ENCODE results near the gene PRLH.

PRLH gene

GRCh38 chr2:237539681-237540080 is 26.7 kb upstream of the PRLH start:
- no peak for DNase-seq (ENCODE audit: low read depth)

DNA sequence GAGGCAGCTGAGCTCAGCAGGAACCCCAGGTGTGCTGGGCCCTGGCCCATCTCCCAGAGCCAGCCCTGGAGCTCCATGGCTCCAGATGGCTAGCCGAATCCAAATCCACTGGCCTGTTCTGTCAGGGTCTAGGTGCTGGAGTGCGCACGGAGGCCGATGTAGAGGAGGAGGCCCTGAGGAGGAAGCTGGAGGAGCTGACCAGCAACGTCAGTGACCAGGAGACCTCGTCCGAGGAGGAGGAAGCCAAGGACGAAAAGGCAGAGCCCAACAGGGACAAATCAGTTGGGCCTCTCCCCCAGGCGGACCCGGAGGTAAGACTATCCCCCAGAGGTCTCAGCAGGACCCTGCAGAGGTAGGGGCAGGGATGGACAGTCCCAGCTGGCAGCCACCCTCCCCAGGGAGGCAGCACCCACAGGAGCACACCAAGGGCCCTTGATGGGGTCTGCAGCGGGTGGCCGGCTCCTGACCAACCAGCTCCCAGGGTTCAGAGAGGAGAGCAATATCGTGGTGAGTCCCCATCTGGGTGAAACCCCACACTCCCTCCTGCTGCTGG is 26.1 kb upstream of the PRLH start:
- no peak for DNase-seq (ENCODE audit: low read depth)

DNA sequence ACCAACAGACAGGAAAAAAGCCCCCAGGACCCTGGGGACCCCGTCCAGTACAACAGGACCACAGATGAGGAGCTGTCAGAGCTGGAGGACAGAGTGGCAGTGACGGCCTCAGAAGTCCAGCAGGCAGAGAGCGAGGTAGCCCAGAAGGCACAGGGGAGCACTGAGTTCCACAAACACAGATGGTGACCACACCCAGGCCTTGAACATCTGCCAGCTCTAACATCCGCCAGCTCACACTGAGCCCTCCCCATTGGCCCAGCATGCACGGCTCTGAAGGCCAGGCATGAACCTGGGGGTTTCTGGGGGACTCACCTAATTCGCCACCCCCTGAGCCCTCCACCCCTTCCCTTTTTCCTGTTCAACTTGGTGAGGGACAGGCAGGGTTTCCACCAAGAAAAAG is 25.6 kb upstream of the PRLH start:
- DNase-seq (ENCODE audit: low read depth): no peak

- DNase-seq (ENCODE audit: low read depth): no peak
These were observed 25.1 kb upstream of the PRLH start for GRCh38 chr2:237541243-237541642.

- DNase-seq (ENCODE audit: low read depth): no peak
These were observed 24.2 kb upstream of the PRLH start for GRCh38 chr2:237542001-237542704.

DNA sequence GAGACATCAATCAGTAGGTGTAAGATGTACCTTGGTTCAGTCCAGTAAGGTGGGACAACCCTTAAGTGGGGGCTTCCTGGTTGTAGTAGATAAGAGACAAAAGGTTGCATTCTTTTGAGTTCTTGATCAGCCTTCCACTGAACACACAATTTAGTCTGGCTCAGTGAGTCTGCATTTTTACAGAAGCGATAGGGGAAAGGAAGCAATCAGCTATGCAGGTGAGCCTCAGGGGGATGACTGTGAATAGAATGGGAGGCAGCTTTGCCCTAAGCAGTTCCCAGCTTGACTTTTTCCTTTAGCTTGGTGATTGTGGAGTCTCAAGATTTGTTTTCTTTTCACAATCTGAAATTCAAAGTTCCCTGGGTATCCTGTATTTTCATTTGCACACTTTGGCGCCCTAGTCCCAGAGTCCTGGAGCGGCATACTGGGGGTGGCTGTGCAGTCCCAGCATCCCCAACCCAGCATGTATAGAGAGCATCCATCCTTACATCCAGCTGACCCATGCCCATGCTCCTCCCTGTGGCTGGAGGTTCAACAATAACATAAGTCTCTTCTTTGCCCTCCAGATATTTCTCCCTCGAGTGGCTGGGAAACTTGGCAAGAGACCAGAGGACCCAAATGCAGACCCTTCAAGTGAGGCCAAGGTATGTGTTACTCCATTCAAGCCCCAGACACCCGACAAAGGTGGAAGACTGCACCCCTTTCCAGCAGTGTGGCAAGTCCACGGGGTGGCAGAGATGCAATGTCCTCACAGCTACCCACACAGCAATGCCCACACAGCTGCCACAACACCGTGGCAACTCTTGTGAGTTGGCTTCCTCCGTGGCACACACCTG is 20.1 kb upstream of the PRLH start:
- DNase-seq (ENCODE audit: low read depth): no peak

GRCh38 chr2:237546876-237547395 is 19.4 kb upstream of the PRLH start:
- no peak for DNase-seq (ENCODE audit: low read depth)

DNA sequence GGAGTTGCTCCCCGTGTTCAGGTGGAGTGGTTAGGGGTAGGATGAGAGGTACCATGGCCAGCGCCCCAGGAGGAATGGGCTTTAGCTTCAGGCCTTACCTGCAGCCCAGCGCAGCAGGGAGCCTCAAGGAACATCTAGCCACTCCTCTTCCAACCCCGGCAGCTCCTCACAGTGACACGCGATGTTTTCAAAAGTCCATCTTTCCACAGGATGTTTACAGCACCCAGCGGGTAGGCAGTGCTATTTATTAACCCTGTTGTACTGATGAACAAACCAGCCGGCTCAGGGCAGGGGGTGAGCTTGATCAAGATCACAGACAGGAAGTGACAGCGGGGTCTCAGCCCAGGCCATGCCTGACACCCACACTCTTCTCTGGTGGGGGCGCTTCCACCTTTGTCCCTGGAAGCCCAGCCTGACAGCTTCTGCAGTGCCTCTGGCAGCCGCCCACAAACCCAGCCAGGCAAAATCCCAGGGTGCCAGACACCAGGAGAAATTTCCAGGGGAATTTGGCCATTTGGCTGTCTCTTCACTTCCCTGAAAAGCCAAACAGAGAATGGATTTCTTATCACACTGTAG is 18.4 kb upstream of the PRLH start:
- no peak for DNase-seq (ENCODE audit: low read depth)

DNA sequence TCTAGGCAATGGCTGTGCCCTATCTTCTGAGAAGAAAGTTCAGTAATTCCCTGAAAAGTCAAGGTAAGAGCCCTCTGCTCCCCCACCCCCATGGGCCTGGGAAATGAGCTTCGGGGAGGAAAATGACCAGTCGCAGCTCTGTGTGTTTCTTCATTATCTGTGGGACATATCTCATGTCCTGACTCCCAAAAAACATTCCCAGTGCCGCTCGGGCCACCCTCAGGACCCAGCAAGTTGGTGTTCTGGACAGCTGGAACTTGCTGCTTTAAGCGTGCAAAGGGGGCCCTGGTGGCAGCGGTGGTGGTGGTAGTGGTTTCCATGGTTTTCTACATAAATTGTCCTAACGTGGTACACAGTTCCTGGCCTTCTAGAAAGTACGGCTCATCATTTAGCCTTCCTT is 17.2 kb upstream of the PRLH start:
- DNase-seq (ENCODE audit: low read depth): no peak

GRCh38 chr2:237549643-237550415 is 16.5 kb upstream of the PRLH start:
- no peak for DNase-seq (ENCODE audit: low read depth)

GRCh38 chr2:237551071-237551574 is 15.3 kb upstream of the PRLH start:
- no peak for DNase-seq (ENCODE audit: low read depth)

GRCh38 chr2:237552908-237553307 is 13.5 kb upstream of the PRLH start:
- DNase-seq (ENCODE audit: low read depth): no peak

GRCh38 chr2:237553948-237554347 is 12.4 kb upstream of the PRLH start:
- no peak for DNase-seq (ENCODE audit: low read depth)

DNA sequence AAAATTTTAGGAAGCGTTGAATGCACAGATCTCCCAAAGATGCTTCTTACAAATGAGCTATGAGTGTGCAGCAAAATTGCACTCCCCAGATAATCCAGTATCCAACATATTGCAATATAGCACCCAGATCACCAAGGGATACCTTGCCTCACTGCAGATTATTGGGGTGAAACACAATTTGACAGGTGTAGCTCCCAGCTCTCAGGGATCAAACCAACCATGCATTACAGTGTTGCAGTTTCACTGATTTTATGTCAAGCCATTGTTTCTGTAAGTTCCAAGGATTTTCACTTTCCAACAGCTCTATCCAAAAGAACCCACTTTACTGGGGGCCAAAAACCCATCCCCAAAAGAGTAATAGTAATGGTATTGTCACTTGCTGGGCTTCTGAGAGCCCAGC is 10.8 kb upstream of the PRLH start:
- DNase-seq (ENCODE audit: low read depth): no peak

DNA sequence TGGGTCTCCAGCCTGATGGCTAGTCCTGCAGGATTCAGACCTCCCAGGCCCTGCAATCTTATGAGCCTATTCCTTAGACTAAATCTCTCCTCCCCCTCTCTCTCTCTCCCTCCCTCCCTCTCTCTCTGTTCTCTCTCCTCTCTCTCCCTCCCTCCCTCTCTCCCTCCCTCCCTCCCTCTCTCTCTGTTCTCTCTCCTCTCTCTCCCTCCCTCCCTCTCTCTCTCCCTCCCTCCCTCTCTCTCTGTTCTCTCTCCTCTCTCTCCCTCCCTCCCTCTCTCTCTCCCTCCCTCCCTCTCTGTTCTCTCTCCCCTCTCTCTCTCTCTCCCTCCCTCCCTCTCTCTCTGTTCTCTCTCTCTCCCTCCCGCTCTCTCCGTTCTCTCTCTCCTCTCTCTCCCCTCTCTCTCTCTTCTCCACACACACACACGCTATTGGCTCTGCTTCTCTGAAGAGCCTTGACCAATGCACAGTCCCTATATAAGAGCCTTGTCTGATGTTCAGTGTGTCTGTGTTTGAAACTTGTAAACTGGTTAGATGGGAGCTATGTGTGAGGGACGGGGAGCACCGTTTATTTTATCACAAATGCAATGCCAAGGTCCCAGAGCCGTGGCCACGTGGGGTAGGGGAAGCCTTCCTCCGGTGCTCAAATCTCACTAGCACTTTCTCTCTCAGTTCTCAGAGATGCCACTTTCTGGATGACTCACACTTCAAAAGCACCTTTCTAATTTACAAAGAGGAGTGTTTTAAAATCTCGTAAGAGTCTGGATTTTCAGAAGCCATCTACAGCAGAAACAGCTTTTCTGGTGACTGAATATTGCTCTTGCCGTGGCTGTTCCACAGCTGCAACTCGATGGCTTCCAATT is 9.4 kb upstream of the PRLH start:
- DNase-seq (ENCODE audit: low read depth): no peak

DNA sequence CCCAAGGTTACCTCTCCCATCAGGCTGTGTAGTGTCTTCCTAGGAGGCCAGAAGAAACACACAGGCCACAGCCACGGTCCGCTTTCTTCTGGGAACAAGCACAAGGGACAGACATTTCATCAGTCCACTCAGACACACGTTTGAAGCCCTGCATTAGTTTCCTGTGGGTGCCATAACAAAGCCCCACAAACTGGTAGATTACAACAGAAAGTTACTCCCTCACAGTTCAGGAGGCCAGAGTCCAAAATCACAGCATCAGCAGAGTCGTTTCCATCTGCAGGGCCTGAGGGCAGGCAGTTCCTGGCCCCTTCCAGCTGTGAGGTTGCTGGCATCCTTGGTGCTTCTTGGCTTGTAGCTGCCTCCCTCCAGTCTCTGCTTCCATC is 8.8 kb upstream of the PRLH start:
- no peak for DNase-seq (ENCODE audit: low read depth)

DNA sequence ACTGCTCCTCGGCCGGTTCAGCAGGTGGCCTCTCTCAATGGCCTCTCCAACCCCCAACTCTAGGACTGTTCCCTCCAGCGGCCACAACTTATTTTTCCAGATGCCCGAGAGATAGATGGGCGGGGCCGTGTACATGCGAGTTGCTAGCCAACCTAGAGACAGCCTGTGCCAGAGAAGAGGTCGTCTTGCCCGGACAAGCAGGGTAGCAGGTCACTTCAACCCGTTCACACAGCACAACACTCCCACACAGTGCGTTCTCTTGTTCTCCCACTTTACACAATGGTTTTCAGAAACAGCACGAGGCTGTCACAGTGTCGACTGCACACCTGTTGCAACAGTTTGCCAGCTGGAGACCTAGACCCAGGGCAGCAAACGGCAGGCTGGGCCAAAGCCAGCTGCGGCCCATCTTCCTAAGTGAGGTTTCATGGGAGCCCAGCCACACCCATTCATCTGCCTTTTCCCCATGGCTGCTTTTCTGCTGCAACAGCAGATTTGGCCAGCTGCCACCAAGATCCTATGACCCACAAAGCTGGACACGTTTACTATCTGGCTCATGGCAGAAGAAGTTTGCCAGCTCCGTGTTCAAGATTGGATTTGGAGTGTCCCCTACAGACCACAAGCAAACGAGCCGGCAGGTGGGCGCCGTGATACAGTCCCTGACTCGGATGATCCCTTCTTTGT is 7.3 kb upstream of the PRLH start:
- no peak for DNase-seq (ENCODE audit: low read depth)

DNA sequence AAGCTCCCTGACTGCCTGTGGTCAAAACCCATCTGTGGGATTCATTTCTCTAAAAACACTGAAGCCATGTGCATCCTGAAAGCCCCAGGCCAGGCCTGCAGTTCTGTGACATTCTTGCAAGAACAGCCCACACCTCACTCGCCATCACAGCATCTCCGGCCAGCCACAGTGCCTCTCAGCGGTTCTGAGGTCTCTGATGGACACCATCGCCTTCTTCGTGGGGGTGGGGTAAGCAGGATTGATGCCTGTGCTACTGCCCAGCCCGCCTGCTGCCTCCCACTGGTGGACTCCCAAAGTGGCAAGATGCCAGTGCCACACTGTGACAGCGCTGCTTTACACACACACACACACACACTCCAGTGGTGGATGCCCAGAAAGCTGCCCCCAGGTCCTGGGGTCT is 5.2 kb upstream of the PRLH start:
- no peak for DNase-seq (ENCODE audit: low read depth)

- no peak for DNase-seq (ENCODE audit: low read depth)
These were observed 2.6 kb upstream of the PRLH start for GRCh38 chr2:237563816-237564215.

DNA sequence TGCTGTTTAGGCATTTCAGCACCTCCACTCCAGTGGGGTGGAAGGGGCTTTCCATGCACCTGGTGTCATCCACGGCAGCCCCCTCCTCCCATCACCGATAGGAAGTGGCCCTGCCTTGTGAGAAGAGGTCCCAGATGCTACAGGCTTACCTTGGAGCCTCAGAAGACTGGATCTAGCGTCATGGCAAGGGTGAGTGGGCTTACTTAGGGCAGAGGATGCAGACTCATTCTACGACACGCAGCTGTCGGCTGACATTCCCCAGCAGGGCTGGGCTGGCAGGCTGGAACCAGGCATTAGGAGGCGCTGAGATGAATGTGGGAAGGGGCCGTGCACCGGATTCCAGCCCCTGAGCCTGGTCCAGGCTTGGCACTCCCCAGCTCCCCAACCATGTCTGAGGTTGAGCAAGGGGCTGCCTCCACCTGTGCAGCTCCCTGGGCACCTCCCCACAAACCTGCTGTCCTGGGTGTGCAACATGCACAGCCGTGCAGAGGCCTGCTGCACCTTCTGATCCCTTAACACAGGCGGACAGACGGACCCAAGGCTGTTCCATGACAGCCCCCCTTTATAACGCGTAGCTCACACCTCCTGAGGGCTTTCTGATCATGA is 1.7 kb upstream of the PRLH start:
- DNase-seq (ENCODE audit: low read depth): no peak

Measured in activated gamma-delta T cell treated with anti-CD3 and anti-CD28 coated beads, Interleukin-2, amount 50 U/mL, for 16 hours (primary cell).